Right hindlimb (tissue), 1 donor: Measurements from ENCODE around the gene ACLY.

Source experiments
- DNase-seq: peaks from one replicate; pipeline ENCODE4 v3.0.0-alpha.2; 2018

ACLY gene

DNA sequence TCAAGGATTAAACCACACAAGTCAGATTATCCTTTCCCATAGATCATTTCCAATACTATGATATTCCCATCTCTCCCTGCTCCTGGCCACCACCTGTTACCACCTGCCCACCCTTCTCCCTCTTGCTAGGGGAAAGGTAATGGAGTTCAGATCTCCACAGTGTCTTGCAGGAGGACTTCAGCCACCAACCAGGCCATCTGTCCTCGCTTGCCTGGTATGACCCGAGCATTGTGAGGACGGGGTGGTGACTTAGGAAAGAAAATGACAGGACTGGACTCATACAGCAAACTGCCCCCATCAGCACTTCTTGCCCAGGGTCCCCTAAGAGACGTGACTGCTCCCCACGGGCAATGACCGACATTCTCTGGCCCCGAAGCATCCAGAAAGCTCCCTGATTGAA, 95.2 kb downstream of the ACLY start:
- no peak for DNase-seq

DNA sequence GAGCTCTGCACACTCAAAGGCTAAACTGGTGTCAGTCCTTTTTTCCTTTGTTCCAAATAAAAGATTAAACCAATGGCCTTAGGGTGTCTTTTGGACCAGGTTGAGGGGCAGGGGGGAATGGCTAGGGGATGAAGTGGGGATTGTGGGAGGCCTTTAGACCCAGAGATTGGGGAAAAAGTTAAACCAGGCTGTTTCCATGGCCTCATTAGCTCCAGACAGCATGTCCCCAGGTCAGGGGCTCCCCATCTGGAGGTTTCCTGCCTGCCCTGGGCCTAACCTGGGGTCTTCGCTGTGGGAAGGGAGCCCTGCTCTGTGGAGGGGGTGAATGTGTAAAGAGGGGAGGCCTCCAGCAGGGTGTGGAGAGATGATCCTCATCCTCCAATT, 95.6 kb downstream of the ACLY start:
- no peak for DNase-seq

DNA sequence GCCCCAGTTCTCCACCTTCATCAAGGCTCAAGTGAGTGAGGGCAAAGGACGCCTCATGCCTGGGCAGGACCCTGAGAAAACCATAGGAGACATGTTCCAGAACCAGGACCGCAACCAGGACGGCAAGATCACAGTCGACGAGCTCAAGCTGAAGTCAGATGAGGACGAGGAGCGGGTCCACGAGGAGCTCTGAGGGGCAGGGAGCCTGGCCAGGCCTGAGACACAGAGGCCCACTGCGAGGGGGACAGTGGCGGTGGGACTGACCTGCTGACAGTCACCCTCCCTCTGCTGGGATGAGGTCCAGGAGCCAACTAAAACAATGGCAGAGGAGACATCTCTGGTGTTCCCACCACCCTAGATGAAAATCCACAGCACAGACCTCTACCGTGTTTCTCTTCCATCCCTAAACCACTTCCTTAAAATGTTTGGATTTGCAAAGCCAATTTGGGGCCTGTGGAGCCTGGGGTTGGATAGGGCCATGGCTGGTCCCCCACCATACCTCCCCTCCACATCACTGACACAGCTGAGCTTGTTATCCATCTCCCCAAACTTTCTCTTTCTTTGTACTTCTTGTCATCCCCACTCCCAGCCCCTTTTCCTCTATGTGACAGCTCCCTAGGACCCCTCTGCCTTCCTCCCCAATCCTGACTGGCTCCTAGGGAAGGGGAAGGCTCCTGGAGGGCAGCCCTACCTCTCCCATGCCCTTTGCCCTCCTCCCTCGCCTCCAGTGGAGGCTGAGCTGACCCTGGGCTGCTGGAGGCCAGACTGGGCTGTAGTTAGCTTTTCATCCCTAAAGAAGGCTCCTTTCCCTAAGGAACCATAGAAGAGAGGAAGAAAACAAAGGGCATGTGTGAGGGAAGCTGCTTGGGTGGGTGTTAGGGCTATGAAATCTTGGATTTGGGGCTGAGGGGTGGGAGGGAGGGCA, 96.3 kb downstream of the ACLY start:
- no peak for DNase-seq

DNA sequence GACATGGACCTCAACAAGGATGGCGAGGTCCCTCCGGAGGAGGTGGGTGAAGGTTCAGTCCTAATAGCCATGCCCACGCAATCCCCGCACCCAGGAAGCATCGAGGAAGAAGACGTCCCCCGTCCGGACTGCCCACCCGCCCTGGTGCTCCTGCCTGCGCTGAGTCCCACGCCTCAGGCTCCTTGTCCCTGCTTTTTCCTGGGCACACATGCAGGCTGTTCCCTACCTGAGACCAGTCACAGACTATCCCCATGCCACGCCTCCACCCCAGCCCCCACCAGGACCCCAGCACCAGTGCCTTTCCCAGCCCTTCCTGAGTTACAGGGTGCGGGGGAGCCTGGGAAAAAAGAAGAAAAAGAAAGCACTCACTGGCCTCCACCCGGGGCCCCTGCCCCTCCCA, 97.0 kb downstream of the ACLY start:
- DNase-seq = no peak

DNA sequence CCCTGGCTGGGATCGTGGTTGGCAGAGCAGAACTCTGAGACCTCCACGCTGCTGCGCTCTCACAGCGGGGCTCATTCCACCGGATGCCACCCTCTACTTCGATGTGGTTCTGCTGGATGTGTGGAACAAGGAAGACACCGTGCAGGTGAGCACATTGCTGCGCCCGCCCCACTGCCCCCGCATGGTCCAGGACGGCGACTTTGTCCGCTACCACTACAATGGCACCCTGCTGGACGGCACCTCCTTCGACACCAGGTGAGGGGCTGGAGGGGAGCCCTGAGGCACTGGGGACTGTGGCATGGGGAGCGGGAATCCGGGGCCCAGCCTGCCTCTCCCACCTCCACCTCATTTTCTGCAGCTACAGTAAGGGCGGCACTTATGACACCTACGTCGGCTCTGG, 100.7 kb downstream of the ACLY start:
- DNase-seq = no peak
